Body of pancreas (tissue), 4 donors: ENCODE measurements around the gene TMEM271.

Experiments used
- POLR2A ChIP-seq, 3 donors: fragments of 450-650 bp; IDR thresholded peaks; one replicate each; pipeline ENCODE4 v1.6.1; 2016; ENCODE audit warnings: antibody characterized with exemption in 3 of 3, mild to moderate bottlenecking in 2 of 3
- TF ChIP-seq, protein P1 (sequence below), 7 experiments: fragments of 450-650 bp in 4 of 7; fragments of 200-600 bp in 3 of 7; sonication (generic) in 3 of 7; IDR thresholded peaks; one replicate each; pipeline ENCODE4 v1.5.1; 2016 to 2019; ENCODE audit warnings: antibody characterized with exemption in 7 of 7

- TF ChIP-seq, protein P1, sequence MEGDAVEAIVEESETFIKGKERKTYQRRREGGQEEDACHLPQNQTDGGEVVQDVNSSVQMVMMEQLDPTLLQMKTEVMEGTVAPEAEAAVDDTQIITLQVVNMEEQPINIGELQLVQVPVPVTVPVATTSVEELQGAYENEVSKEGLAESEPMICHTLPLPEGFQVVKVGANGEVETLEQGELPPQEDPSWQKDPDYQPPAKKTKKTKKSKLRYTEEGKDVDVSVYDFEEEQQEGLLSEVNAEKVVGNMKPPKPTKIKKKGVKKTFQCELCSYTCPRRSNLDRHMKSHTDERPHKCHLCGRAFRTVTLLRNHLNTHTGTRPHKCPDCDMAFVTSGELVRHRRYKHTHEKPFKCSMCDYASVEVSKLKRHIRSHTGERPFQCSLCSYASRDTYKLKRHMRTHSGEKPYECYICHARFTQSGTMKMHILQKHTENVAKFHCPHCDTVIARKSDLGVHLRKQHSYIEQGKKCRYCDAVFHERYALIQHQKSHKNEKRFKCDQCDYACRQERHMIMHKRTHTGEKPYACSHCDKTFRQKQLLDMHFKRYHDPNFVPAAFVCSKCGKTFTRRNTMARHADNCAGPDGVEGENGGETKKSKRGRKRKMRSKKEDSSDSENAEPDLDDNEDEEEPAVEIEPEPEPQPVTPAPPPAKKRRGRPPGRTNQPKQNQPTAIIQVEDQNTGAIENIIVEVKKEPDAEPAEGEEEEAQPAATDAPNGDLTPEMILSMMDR (IDR thresholded peaks at IDR 0.05), result no peak
- no peak for TF ChIP-seq POLR2A (IDR thresholded peaks at IDR 0.05)
These were observed 41.4 kb downstream of the TMEM271 start for GRCh38 chr4:534576-535151.
